KG1 (cell line): ENCODE data around the gene POMGNT2.
"Not testable (repeated sequence)": the region's sequence is repeated elsewhere in the genome, so short reads cannot be mapped to it uniquely, and the experiment has no call there.

Experiments used
- DNase-seq: peaks from one replicate; lab custom pipeline; 2025; lab: John Stamatoyannopoulos, UW

The POMGNT2 gene

GRCh38 chr3:43075904-43076661 lies 29.8 kb downstream of the POMGNT2 start:
- no peak for DNase-seq

GRCh38 chr3:43074901-43075689 lies 30.8 kb downstream of the POMGNT2 start:
- DNase-seq, result no peak

- no peak for DNase-seq
Measured at GRCh38 chr3:43074482-43074881, 31.4 kb downstream of the POMGNT2 start.

GRCh38 chr3:43073836-43074220 lies 32.1 kb downstream of the POMGNT2 start:
- no peak for DNase-seq

GRCh38 chr3:43073116-43073835 lies 32.6 kb downstream of the POMGNT2 start:
- DNase-seq, result no peak

- no peak for DNase-seq
Measured at GRCh38 chr3:43072361-43072760, 33.5 kb downstream of the POMGNT2 start.

GRCh38 chr3:43071313-43071893 lies 34.5 kb downstream of the POMGNT2 start:
- DNase-seq, result no peak

GRCh38 chr3:43070670-43071069 lies 35.2 kb downstream of the POMGNT2 start:
- DNase-seq, result not testable (repeated sequence)

GRCh38 chr3:43063114-43063513 lies 42.8 kb downstream of the POMGNT2 start:
- no peak for DNase-seq

- DNase-seq, result no peak
Measured at GRCh38 chr3:43062564-43063040, 43.3 kb downstream of the POMGNT2 start.

- DNase-seq, result no peak
Measured at GRCh38 chr3:43062040-43062563, 43.8 kb downstream of the POMGNT2 start.

GRCh38 chr3:43061101-43061895 lies 44.6 kb downstream of the POMGNT2 start:
- no peak for DNase-seq

GRCh38 chr3:43059456-43059855 lies 46.4 kb downstream of the POMGNT2 start:
- DNase-seq, result no peak

GRCh38 chr3:43055806-43056770 lies 49.8 kb downstream of the POMGNT2 start:
- DNase-seq, result no peak

- no peak for DNase-seq
Measured at GRCh38 chr3:43055393-43055792, 50.5 kb downstream of the POMGNT2 start.

GRCh38 chr3:43054754-43055153 lies 51.1 kb downstream of the POMGNT2 start:
- no peak for DNase-seq

- no peak for DNase-seq
Measured at GRCh38 chr3:43053291-43053690, 52.6 kb downstream of the POMGNT2 start.

GRCh38 chr3:43048470-43048869 lies 57.4 kb downstream of the POMGNT2 start:
- no peak for DNase-seq

GRCh38 chr3:43046583-43046982 lies 59.3 kb downstream of the POMGNT2 start:
- DNase-seq, result no peak

- DNase-seq, result not testable (repeated sequence)
Measured at GRCh38 chr3:43045079-43045478, 60.8 kb downstream of the POMGNT2 start.
